Measurements from ENCODE around the gene SSTR5.

- no peak for TF ChIP-seq CTCF (IDR thresholded peaks at IDR 0.05)
- peak in 1 of 2 donors; percentile 36 for TF ChIP-seq POLR2A (IDR thresholded peaks at IDR 0.05)
Observed at GRCh38 chr16:1078579-1079021, 6.1 kb downstream of the SSTR5 start.
